Measurements from ENCODE around the gene GLRX3.

DNA sequence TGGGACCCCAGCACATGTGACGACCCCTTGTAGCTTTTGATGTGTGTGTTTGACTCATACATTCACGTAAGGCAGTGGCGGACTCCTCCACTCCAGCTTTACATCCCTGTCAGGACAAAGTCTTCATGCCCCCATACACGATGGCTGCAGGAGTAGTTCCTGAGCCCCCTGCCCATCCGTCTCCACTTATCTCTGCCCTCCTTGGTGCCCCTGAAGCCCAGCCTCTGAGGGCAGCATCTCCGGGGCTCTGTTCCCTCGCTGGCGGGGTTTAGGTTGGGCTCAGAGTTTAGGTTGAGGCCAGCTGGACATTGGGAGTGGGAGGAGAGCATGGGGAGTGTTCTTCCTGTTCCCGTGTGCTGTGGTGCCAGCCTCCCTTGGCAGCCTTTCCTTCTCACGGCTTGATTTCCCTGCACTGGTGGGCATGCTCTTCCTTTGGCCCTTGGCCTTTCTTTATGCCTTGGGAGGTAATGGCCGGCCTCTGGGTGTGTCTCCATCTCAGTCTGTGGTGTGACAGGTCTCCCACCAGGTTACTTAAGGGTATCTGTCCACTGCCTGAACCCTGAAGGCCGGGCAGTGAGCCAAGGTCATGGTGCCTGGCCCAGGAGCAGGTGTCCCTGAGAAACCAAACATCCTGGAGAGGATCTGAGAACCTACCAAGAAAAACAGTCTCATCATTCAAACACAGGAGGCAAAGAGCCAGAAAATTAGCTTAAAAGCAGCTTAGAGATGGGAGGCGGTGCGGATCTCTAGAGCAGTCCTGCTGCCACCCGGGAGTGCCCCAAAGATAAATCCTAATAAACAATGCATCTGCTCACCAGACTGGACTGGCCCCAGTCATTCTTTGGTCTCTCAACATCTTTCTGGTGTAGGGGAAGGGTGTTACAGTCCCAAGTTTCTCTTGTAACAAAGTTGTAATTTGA is 85.5 kb downstream of the GLRX3 start:
- TF ChIP-seq, protein P1, sequence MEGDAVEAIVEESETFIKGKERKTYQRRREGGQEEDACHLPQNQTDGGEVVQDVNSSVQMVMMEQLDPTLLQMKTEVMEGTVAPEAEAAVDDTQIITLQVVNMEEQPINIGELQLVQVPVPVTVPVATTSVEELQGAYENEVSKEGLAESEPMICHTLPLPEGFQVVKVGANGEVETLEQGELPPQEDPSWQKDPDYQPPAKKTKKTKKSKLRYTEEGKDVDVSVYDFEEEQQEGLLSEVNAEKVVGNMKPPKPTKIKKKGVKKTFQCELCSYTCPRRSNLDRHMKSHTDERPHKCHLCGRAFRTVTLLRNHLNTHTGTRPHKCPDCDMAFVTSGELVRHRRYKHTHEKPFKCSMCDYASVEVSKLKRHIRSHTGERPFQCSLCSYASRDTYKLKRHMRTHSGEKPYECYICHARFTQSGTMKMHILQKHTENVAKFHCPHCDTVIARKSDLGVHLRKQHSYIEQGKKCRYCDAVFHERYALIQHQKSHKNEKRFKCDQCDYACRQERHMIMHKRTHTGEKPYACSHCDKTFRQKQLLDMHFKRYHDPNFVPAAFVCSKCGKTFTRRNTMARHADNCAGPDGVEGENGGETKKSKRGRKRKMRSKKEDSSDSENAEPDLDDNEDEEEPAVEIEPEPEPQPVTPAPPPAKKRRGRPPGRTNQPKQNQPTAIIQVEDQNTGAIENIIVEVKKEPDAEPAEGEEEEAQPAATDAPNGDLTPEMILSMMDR (IDR thresholded peaks at IDR 0.05; ENCODE audit: poor library complexity, severe bottlenecking): no peak
- TF ChIP-seq EZH2 (IDR thresholded peaks at IDR 0.05; ENCODE audit: borderline replicate concordance, insufficient read depth, low read length, poor library complexity, severe bottlenecking): no peak
- TF ChIP-seq, protein P2, sequence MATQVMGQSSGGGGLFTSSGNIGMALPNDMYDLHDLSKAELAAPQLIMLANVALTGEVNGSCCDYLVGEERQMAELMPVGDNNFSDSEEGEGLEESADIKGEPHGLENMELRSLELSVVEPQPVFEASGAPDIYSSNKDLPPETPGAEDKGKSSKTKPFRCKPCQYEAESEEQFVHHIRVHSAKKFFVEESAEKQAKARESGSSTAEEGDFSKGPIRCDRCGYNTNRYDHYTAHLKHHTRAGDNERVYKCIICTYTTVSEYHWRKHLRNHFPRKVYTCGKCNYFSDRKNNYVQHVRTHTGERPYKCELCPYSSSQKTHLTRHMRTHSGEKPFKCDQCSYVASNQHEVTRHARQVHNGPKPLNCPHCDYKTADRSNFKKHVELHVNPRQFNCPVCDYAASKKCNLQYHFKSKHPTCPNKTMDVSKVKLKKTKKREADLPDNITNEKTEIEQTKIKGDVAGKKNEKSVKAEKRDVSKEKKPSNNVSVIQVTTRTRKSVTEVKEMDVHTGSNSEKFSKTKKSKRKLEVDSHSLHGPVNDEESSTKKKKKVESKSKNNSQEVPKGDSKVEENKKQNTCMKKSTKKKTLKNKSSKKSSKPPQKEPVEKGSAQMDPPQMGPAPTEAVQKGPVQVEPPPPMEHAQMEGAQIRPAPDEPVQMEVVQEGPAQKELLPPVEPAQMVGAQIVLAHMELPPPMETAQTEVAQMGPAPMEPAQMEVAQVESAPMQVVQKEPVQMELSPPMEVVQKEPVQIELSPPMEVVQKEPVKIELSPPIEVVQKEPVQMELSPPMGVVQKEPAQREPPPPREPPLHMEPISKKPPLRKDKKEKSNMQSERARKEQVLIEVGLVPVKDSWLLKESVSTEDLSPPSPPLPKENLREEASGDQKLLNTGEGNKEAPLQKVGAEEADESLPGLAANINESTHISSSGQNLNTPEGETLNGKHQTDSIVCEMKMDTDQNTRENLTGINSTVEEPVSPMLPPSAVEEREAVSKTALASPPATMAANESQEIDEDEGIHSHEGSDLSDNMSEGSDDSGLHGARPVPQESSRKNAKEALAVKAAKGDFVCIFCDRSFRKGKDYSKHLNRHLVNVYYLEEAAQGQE (IDR thresholded peaks at IDR 0.05; ENCODE audit: borderline replicate concordance): no peak
- no peak for TF ChIP-seq MXI1 (conservative IDR thresholded peaks at IDR 0.05; ENCODE audit: poor library complexity, severe bottlenecking)
- TF ChIP-seq POLR2AphosphoS5 (IDR thresholded peaks at IDR 0.05): no peak
- TF ChIP-seq SMC3 (conservative IDR thresholded peaks at IDR 0.05; ENCODE audit: poor library complexity): no peak

Data from neural cell (in vitro differentiated cells).